ENCODE data around the gene OR10A2.

GRCh38 chr11:6834021-6834420 lies 28.8 kb upstream of the OR10A2 start:
- TF ChIP-seq PRDM15 (CRISPR knock-in tag; IDR thresholded peaks at IDR 0.05) (no peak), CREB1 (IDR thresholded peaks at IDR 0.05; ENCODE audit: low read depth) (no peak), RFX5 (IDR thresholded peaks at IDR 0.05; ENCODE audit: low read depth, low read length) (no peak), POLR2AphosphoS5 (IDR thresholded peaks at IDR 0.05; ENCODE audit: low read length) (no peak), EED (IDR thresholded peaks at IDR 0.05; ENCODE audit: low read depth) (no peak)
- TF ChIP-seq, protein P1, sequence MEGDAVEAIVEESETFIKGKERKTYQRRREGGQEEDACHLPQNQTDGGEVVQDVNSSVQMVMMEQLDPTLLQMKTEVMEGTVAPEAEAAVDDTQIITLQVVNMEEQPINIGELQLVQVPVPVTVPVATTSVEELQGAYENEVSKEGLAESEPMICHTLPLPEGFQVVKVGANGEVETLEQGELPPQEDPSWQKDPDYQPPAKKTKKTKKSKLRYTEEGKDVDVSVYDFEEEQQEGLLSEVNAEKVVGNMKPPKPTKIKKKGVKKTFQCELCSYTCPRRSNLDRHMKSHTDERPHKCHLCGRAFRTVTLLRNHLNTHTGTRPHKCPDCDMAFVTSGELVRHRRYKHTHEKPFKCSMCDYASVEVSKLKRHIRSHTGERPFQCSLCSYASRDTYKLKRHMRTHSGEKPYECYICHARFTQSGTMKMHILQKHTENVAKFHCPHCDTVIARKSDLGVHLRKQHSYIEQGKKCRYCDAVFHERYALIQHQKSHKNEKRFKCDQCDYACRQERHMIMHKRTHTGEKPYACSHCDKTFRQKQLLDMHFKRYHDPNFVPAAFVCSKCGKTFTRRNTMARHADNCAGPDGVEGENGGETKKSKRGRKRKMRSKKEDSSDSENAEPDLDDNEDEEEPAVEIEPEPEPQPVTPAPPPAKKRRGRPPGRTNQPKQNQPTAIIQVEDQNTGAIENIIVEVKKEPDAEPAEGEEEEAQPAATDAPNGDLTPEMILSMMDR (IDR thresholded peaks at IDR 0.05 in 2 of 3, conservative IDR thresholded peaks at IDR 0.05 in 1 of 3; ENCODE audit: control insufficient read depth in 2 of 3, extremely low read depth in 1 of 3, insufficient read depth in 1 of 3, low read depth in 3 of 3, low read length in 3 of 3) = no peak
- TF ChIP-seq, protein P2, sequence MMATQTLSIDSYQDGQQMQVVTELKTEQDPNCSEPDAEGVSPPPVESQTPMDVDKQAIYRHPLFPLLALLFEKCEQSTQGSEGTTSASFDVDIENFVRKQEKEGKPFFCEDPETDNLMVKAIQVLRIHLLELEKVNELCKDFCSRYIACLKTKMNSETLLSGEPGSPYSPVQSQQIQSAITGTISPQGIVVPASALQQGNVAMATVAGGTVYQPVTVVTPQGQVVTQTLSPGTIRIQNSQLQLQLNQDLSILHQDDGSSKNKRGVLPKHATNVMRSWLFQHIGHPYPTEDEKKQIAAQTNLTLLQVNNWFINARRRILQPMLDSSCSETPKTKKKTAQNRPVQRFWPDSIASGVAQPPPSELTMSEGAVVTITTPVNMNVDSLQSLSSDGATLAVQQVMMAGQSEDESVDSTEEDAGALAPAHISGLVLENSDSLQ (IDR thresholded peaks at IDR 0.05) = no peak
